GM15510 (cell line): ENCODE data around the gene GALNT17.

Source experiments
- POLR2A ChIP-seq: IDR thresholded peaks from 3 replicates; pipeline ENCODE4 v1.6.1; 2011; ENCODE audit warnings: borderline replicate concordance; ENCODE audit not compliant: insufficient read length; ENCODE audit errors: extremely low read depth

Gene GALNT17

DNA sequence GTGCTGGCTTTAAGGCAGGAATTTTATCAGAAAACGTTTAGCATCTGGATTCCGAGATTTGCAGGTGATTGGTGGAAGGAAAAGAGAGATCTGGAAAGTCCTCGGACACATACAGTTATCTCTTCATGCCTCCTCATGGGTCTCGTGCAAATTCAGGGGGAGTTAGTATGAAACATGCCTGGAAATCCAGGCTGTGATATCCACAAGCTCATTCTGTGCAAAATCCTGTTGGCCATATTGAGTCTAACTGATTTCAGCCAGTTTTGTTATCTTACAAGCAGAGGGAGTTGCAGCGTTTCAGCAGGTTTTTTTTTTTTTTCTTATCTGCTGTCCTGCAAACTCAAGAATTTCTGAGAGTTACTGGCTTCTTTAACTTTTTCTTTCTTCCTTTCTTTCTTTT is 411.5 kb downstream of the GALNT17 start:
- TF ChIP-seq POLR2A, result no peak

DNA sequence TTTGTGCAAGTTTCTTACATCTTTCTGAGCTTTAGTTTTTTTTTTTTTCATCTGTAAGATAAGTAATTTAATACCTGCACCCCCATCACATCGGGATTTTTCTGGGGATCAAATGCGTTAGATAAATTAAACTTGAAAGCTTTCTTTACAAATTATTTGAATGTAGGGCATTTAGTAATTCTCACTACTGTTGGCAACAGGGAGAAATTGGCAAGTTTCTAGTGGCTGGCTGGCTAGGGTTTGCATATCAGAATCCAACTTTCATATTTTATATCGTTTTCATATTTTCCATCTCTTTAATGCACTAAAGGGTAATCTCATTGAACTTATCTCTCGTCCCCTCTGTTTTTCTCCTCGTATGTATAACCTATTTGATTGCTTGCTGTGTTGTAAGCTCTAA is 412.9 kb downstream of the GALNT17 start:
- TF ChIP-seq POLR2A, result no peak

DNA sequence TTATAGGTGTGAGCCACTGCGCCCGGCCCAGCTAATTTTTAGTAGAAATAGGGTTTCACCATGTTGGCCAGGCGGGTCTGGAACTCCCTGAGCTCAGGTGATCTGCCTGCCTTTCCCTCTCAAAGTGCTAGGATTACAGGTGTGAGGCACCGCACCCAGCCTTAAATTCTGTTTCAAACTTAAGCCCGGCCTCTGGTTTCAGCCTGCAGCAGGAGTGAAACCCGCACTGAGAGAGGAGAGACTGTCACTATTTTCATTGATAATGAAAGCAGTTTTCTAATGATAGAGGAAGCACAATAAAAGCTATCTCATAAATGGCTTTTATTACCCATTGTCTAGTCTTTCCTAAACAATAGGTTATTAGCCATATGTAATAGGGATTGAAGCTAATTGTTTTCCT is 415.5 kb downstream of the GALNT17 start:
- no peak for TF ChIP-seq POLR2A

DNA sequence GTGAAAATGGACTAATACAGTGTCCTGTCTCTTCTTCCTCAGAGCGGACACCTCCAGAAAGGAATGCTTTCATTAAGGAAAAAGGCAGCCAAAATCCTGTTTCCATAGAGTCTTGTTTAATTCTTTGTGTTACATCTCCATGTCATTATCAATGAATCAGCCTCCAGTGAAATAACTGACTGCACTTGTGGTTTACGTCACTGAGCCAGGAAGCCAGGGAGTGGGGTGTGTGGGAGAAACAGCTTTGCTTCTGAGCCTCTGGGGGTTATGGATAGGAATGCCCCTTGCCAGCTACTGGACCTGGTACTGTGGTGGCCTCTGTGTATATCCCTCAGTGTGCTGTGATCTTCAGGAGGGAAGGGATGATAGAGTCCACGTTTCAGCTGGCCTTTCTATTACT is 416.8 kb downstream of the GALNT17 start:
- TF ChIP-seq POLR2A, result no peak

DNA sequence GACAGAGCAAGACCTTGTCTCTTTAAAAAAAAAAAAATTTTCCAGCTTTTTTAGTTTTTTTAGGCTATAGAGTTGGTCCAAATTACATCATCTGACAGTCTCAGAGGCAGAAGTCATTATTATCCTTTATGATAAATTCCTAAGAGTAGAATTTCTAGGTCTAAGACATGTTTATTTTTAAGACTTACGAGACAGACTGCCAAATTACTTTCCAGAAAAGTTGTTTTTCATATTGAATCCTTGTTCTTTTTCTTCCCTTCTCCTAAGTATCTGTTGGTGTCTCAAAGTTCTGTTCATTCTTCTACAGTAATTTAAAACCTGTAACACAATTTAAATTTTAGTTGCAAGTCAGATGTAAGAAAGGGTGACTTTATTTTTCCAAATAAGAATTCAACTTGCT is 421.4 kb downstream of the GALNT17 start:
- TF ChIP-seq POLR2A, result no peak

DNA sequence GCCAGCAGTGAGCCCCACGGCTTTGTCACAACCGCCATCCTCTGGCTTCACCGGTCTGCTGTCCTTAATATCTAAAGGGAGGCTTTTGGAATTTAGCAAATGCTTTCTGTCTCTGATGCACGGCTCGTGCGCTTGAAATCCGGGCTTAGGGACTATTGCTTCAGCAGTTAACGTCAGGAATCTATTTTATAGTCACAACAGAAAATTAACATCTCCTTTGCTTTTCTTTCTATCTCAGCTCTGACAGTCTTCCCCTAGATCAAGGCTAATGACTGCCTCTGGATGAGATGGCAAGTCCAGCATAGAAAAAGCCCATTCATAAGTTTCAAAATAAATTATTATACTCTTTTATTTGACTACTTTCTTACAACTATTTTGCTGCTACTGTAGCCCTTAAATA is 423.8 kb downstream of the GALNT17 start:
- no peak for TF ChIP-seq POLR2A

DNA sequence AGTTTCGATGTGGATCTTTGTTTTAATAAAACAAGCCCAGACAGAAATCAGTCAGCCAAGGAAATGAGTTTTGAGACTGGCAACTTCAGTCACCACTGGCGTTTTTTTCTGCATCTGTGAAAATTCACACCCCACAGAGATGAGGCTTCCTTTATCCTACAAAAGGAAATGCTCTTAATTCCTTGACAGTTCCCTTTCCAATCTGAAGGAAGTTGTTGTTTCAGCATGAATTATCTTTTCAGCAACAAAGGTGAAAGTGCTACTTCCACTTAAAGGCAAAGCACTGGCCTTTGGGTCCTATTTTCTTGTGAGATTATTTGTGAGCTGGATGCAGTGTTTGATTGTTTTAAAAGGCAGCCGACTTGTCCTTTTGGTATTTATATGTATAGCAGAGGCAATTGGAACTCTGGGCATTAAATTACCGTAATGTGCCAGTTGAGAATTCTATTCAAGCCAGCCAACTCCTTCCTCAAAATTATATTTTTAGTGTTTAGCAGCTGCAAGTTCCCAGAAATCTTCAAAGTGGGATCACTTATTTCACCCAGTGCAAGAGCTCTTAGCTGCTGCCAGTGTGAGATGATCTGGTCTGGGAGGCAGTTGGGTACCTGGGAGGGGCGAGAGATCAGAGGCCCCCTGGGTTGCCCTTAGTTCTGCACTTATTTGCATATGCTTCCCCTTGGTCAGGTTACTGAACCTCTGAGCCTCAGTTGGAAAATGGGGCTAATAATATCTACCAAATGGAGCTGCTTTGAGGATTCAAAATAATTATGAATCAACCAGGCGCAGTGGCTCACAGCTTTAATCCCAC is 427.1 kb downstream of the GALNT17 start:
- TF ChIP-seq POLR2A, result no peak

DNA sequence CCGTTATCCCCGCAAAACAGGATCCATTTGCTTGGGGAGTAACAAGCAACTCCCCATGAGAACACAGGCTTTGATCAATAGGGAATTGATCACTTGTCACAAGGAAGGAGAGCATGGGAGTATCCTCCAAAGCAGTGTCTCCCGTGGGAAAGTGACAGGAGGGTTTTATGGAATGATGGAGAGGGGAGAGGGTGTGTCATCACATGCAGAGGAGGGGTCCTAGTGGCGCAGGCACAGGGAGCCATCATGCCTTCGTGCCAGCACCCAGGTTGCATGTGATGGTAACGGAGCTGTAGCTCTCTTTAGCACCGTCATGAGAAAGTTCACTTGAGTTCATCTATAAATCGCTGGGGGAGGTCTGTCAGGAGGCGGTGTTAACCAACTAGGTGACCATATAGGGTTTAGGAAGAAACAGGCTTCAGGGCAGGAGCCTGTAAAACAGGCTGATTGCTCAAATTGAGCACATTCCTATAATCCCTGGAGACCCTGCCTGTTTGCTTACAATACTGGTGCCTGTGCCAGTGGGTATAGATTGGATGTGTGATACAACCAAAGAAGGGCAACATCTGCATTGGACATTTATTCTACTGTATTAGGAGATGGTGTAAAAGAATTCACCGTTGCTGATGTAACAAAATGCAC is 428.5 kb downstream of the GALNT17 start:
- no peak for TF ChIP-seq POLR2A

DNA sequence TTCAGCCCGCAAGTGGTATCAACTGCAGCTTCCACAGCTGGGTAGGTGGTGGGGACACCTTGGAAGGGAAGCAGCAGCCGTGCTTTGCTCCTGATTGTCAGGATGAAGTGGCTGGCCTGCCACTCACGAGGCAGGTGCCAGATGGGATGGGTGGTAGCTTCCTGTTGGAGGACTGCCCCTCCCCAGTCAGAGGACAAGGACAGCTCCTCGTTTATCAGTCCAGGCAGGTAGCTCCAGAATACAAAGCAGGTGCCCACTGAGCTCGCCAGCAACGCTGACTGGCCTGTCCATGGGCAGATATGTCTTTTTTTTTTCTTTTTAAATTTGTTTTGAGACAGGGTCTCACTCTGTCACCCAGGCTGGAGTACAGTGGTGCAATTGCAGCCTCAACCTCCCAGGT is 431.3 kb downstream of the GALNT17 start:
- TF ChIP-seq POLR2A, result no peak

DNA sequence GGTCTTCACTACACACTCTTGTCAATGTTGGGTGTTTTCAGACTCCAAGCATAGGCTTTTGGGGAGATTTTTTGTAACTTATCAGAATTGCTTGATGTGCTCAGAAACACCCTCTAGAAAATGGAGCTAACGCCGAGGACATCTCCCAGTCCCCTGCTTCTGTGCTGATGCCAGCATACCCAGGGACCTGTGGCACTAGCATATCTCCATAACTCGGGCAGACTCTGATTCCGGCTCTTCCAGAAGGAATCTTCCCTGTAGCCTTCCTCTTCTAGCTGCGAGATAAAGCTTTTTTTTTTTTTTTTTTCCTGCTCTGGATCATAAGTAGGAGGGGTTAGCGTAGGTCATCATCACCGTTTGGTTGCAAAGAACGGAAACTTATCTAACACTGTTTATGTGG is 434.4 kb downstream of the GALNT17 start:
- no peak for TF ChIP-seq POLR2A

DNA sequence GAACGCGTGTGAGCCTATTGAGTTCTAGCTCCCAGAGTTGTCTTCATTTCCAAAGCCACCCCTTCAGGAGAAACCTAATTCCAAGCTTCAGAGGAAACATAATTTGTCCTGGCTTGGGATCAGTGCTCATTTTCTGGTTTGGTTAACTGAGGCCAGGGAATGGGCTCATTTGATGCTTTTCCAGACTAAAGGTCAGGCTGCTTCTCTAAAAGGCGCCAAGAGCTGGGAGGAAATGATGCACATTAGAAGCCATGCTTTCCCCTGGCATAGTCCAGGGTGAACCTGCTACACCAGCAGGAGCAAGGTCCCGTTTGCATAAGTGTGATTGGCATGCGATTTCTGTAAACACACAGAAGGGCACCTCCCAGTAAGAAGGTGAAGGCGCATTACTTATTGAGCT is 435.0 kb downstream of the GALNT17 start:
- TF ChIP-seq POLR2A, result no peak

DNA sequence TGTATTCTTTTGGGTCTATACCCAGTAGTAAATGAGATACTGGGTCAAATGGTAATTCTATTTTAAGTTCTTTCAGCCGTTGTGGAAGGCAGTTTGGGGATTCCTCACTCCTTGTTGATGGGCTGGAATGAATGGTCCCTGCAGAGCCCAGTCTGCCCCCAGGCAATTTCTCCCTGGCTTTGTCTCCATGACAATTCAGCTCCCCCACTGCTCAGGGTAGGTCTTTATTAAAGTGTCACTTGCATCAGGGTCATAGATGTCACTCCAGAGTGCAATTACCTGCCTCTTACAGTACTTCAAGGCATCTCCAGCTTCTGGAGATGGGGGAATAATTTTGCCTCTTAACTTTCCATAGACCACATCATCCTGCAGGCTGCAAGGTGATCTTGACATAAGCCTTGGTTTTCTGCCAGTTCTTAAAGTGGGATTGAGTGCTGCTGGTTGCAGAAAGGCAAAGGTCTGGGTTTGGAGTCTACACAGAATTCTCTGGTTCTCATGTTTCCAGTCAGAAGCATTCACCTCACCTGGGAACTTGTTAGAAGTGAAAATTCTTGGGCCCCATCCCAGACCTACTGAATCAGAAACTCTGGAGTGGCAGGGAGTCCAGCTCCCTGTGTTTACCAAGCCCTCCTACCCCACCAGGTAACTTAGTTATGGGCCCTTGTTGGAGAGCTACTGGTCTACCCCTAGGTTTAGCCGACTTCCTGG is 442.4 kb downstream of the GALNT17 start:
- no peak for TF ChIP-seq POLR2A

DNA sequence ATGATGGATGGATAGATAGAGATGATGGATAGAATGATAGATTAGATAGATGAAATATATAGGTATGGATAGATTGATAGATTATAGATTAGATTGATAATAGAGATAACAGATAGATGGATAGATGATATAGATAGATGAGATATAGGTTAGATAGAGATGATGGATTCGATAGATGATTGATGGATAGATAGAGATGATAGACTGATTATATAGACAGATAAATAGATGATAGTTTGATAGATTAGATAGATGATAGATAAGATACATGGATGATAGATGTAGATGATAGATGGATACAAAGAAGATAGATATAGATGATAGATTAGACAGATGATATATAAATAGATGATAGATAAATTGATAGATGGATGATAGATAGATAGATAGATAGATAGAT is 448.1 kb downstream of the GALNT17 start:
- TF ChIP-seq POLR2A, result no peak

DNA sequence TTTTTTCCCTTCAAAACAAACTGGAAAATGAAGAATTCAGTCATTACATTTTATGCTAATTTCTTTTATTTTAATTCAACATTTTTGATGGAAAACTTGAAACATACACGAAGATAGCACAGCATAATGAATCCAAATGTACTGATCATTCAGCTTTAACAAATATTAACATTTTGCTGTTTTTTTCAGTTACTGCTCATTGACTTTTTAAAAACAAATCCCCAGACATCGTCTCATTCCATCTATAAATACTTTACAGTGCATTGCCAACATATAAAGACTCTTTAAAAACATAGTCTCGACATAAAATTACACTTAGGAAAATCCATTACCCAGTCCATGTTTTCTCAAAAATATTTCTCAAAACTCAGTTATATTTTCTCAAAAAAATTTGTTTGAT is 452.3 kb downstream of the GALNT17 start:
- no peak for TF ChIP-seq POLR2A

DNA sequence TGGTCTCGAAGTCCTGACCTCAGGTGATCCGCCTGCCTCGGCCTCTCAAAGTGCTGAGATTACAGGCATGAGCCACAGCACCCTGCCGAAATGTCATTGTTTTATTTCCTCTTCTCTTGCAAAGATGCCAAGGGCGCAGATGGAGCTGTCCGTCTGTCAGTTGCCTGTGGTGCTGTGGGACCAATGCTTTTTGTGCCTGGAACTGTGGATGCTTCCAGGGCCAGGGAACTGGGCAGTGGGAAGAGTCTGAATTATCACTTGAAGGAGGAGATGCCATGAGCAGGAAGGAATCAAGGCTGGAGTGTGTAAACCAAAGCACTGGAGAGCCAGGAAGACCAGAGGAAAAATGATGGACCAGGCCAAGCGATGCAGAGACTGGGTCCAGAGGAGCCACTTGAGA is 459.9 kb downstream of the GALNT17 start:
- TF ChIP-seq POLR2A, result no peak

DNA sequence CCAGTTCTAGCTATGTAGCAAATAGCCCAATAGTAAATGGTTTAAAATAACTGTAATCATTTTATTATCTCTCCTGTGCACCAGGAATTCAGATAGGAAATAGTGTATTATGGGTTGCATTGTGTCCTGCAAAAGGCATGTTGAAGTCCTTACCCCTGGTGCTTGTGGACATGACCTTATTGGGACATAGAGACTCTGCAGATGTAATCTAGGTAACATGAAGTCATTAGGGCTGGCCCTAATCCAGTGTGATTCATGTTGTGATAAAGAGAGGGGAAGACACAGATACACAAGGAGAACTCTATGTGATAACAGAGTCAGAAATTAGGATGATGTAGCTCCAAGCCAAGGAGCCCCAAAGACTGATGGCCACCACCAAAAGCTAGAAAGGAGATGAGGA is 462.8 kb downstream of the GALNT17 start:
- no peak for TF ChIP-seq POLR2A
